Esophagus muscularis mucosa (tissue), 4 donors: ENCODE data around the gene KHNYN. TPM values are rescaled to one million over a fixed set of nuclear protein-coding genes. Genes with fewer than 3 reads are reported as not detected.
A peak's percentile ranks its signal among the peaks of the same experiment; 100 is the strongest.

Experiments
- DNase-seq: peaks from one replicate; pipeline ENCODE4 v3.0.0-alpha.2; 2017; ENCODE audit errors: extremely low spot score
- H3K27ac ChIP-seq, 4 donors: fragments of 200-600 bp; sonication (generic); replicated peaks in 1 of 4; 1 replicate in 3 of 4; 2 replicates in 1 of 4; pipeline ENCODE4 v1.5.1; 2016 to 2019; ENCODE audit warnings: mild to moderate bottlenecking in 1 of 4
- H3K27me3 ChIP-seq, 4 donors: fragments of 200-600 bp; sonication (generic); one replicate each; pipeline versions ENCODE4 v1.5.1 to v1.6.0; 2016 to 2019
- H3K36me3 ChIP-seq, 4 donors: fragments of 200-600 bp; sonication (generic); one replicate each; pipeline ENCODE4 v1.5.1; 2016 to 2019
- H3K4me1 ChIP-seq, 4 donors: fragments of 200-600 bp; sonication (generic); one replicate each; pipeline ENCODE4 v1.5.1; 2016 to 2019
- H3K4me3 ChIP-seq, 4 donors: fragments of 200-600 bp; sonication (generic); 1 replicate in 2 of 4; 2 replicates in 2 of 4; pipeline ENCODE4 v1.5.1; 2016 to 2019; ENCODE audit warnings: mild to moderate bottlenecking in 4 of 4, moderate library complexity in 1 of 4
- H3K9me3 ChIP-seq, 4 donors: fragments of 200-600 bp; sonication (generic); 1 replicate in 3 of 4; 2 replicates in 1 of 4; pipeline ENCODE4 v1.5.1; 2016 to 2019
- CTCF ChIP-seq, 3 experiments: fragments of 200-600 bp in 2 of 3; fragments of 450-650 bp in 1 of 3; sonication (generic) in 2 of 3; IDR thresholded peaks; one replicate each; pipeline ENCODE4 v1.5.1; 2017 to 2019; ENCODE audit warnings: antibody characterized with exemption in 3 of 3, mild to moderate bottlenecking in 2 of 3, moderate library complexity in 1 of 3
- EP300 ChIP-seq: sonication (generic); formaldehyde crosslinking; IDR thresholded peaks from one replicate; pipeline ENCODE4 v1.6.1; 2017; ENCODE audit warnings: antibody characterized with exemption
- POLR2A ChIP-seq: fragments of 450-650 bp; IDR thresholded peaks from one replicate; pipeline ENCODE4 v1.6.1; 2017; ENCODE audit warnings: antibody characterized with exemption, moderate library complexity, mild to moderate bottlenecking, low read depth
- POLR2AphosphoS5 ChIP-seq, 2 donors: sonication (generic); formaldehyde crosslinking; IDR thresholded peaks; one replicate each; pipeline ENCODE4 v1.6.1; 2017; ENCODE audit warnings: antibody characterized with exemption in 2 of 2
- WGBS: methylation state at CpG from one replicate; pipeline ENCODE4 v1.1.5; 2018; 5-methylcytosine and 5-hydroxymethylcytosine counted together
- intact Hi-C: fragments of 100-400 bp; cut with DNase I; formaldehyde crosslinking; loops from one replicate; pipeline ENCODE4 v1.15.1; 2023
- total RNA-seq, 4 donors: library from RNA; depleted of rRNA; stranded (reverse); fragments of >200 nt; gene quantifications; one replicate each; pipeline versions ENCODE4 v1.1.0 to v1.2.1, GENCODE V29; 2016

The KHNYN gene
- total RNA-seq, 4 donors from 2014 or later, result 46.5 to 75.8 (median 58.4) TPM

- intact Hi-C loops, result no loop called here
- Histone ChIP-seq H3K9me3 (no peaks in the 10 kb centered on the region), H3K4me3 (no peak overlapping the region), H3K4me1 (peaks cover 26 to 45% (median 37%) of the 10 kb centered on the region in 4 donors), H3K27ac (no peak overlapping the region), H3K36me3 (peaks cover 0 to 10% (median 8%) of the 10 kb centered on the region in 4 donors), H3K27me3 (no peaks in the 10 kb centered on the region)
- no peak for DNase-seq
- TF ChIP-seq CTCF (IDR thresholded peaks at IDR 0.05) (no peak), POLR2A (no peak), POLR2AphosphoS5 (IDR thresholded peaks at IDR 0.05) (no peak), EP300 (no peak)
- 87% methylated on average over 4 of the region's 8 CpGs for WGBS
Observed at GRCh38 chr14:24426912-24427536, 2.7 kb upstream of the KHNYN start.

GRCh38 chr14:24427537-24428508 lies 1.9 kb upstream of the KHNYN start:
- intact Hi-C loops, result no loop called here
- peak; percentile 55 for DNase-seq
- Histone ChIP-seq H3K36me3 (peaks cover 6 to 18% (median 16%) of the 10 kb centered on the region in 4 donors), H3K27ac (no peak overlapping the region), H3K27me3 (no peaks in the 10 kb centered on the region), H3K9me3 (no peaks in the 10 kb centered on the region), H3K4me1 (peaks cover 34 to 53% (median 45%) of the 10 kb centered on the region in 4 donors), H3K4me3 (no peak overlapping the region)
- WGBS, result 85% methylated on average over 14 of the region's 18 CpGs
- no peak for TF ChIP-seq EP300

- Histone ChIP-seq H3K4me1 (peaks cover 36 to 57% (median 48%) of the 10 kb centered on the region in 4 donors), H3K4me3 (peak overlapping the region; percentile 66 to 87 (median 70)), H3K9me3 (no peaks in the 10 kb centered on the region), H3K27ac (peak overlapping the region; percentile 92 to 98 (median 92)), H3K36me3 (peaks cover 14 to 28% (median 23%) of the 10 kb centered on the region in 4 donors), H3K27me3 (no peaks in the 10 kb centered on the region)
- TF ChIP-seq EP300 (no peak), CTCF (IDR thresholded peaks at IDR 0.05) (no peak), POLR2A (no peak), POLR2AphosphoS5 (IDR thresholded peaks at IDR 0.05) (no peak)
- 91% methylated on average over 13 of the region's 18 CpGs for WGBS
- DNase-seq, result peak; percentile 74
- intact Hi-C loops, result no loop called here
Observed at GRCh38 chr14:24428628-24429394, 943 bp upstream of the KHNYN start.

- Histone ChIP-seq H3K36me3 (peaks cover 14 to 38% (median 32%) of the 10 kb centered on the region in 4 donors), H3K4me1 (peaks cover 36 to 56% (median 45%) of the 10 kb centered on the region in 4 donors), H3K9me3 (no peaks in the 10 kb centered on the region), H3K27me3 (no peaks in the 10 kb centered on the region), H3K27ac (peak overlapping the region; percentile 92 to 98 (median 92)), H3K4me3 (peak overlapping the region; percentile 66 to 87 (median 70))
- 0% methylated on average over 7 of the region's 28 CpGs for WGBS
- TF ChIP-seq CTCF (IDR thresholded peaks at IDR 0.05) (no peak), POLR2AphosphoS5 (IDR thresholded peaks at IDR 0.05) (no peak), POLR2A (no peak), EP300 (no peak)
- intact Hi-C loops, result loop anchor here (5.0 to 10.0 kb wide), 2 partner anchors 33 to 285 kb away; partner anchors contain the start of genes EMC9, NYNRIN, PSME2 and RNF31
- DNase-seq, result peak; percentile 93
Observed at GRCh38 chr14:24430143-24430681, 458 bp downstream of the KHNYN start.
